ENCODE data around the gene NRTN. TPM values are rescaled to one million over a fixed set of nuclear protein-coding genes. Genes with fewer than 3 reads are reported as not detected.
"Not testable (repeated sequence)": the region's sequence is repeated elsewhere in the genome, so short reads cannot be mapped to it uniquely, and the experiment has no call there.

The NRTN gene
- total RNA-seq, 5 donors from 2014 or later (not counting 1 experiment from before 2014, with no cell fraction given): 0.59 to 2.0 (median 1.6) TPM; not detected in 2

- Mint-ChIP-seq H3K27ac (no peak overlapping the region), H3K4me3 (no peak overlapping the region), H3K9me3 (no peaks in the 10 kb centered on the region), H3K27me3 (peaks cover 0 to 7% of the 10 kb centered on the region in 2 donors), H3K4me1 (peaks cover 0 to 3% (median 0%) of the 10 kb centered on the region in 3 donors), H3K36me3 (no peaks in the 10 kb centered on the region)
- ChIA-PET CTCF (no interaction called here), POLR2A (no interaction called here)
- ATAC-seq (replicated peaks in 1 of 4): no peak
- Histone ChIP-seq H3K4me3 (ENCODE audit: control insufficient read depth in 1 of 2, extremely low read depth in 1 of 2, low read length in 1 of 2) (no peak overlapping the region), H3K4me1 (ENCODE audit: control insufficient read depth in 1 of 2, extremely low read depth in 1 of 2, insufficient read depth in 2 of 2, low read length in 2 of 2) (no peaks in the 10 kb centered on the region), H3K27ac (ENCODE audit: low read length) (no peak overlapping the region), H3K9me3 (no peaks in the 10 kb centered on the region), H3K36me3 (ENCODE audit: control insufficient read depth in 2 of 2, extremely low read depth in 1 of 2, insufficient read depth in 1 of 2, low read length in 1 of 2) (no peaks in the 10 kb centered on the region), H3K27me3 (replicated peaks in 1 of 2; ENCODE audit: control insufficient read depth in 2 of 2, extremely low read depth in 1 of 2, insufficient read depth in 2 of 2, low read length in 1 of 2) (peaks cover 0 to 9% of the 10 kb centered on the region in 2 experiments)
- 81% methylated on average over 3 of the region's 6 CpGs for WGBS (ENCODE audit: insufficient coverage)
- DNase-seq: no peak
Observed at GRCh38 chr19:5850189-5850588, 45.3 kb downstream of the NRTN start.

- Mint-ChIP-seq H3K36me3 (no peaks in the 10 kb centered on the region), H3K9me3 (no peaks in the 10 kb centered on the region), H3K4me3 (no peak overlapping the region), H3K27me3 (peaks cover 0 to 7% of the 10 kb centered on the region in 2 donors), H3K27ac (no peak overlapping the region), H3K4me1 (peaks cover 0 to 3% (median 0%) of the 10 kb centered on the region in 3 donors)
- ATAC-seq (replicated peaks in 1 of 4) (no peak), DNase-seq (no peak)
- Histone ChIP-seq H3K9me3 (no peaks in the 10 kb centered on the region), H3K27ac (ENCODE audit: low read length) (no peak overlapping the region), H3K27me3 (replicated peaks in 1 of 2; ENCODE audit: control insufficient read depth in 2 of 2, extremely low read depth in 1 of 2, insufficient read depth in 2 of 2, low read length in 1 of 2) (peaks cover 0 to 9% of the 10 kb centered on the region in 2 experiments), H3K36me3 (ENCODE audit: control insufficient read depth in 2 of 2, extremely low read depth in 1 of 2, insufficient read depth in 1 of 2, low read length in 1 of 2) (no peaks in the 10 kb centered on the region), H3K4me1 (ENCODE audit: control insufficient read depth in 1 of 2, extremely low read depth in 1 of 2, insufficient read depth in 2 of 2, low read length in 2 of 2) (no peaks in the 10 kb centered on the region), H3K4me3 (ENCODE audit: control insufficient read depth in 1 of 2, extremely low read depth in 1 of 2, low read length in 1 of 2) (no peak overlapping the region)
- ChIA-PET CTCF (interaction anchor here in 1 of 2 donors (0.5 kb wide), 1 partner anchor 10 kb away, joined by 3 read pairs; no protein-coding TSS in a partner anchor), POLR2A (no interaction called here)
- 73% methylated on average over 2 of the region's 5 CpGs for WGBS (ENCODE audit: insufficient coverage)
Observed at GRCh38 chr19:5850743-5851293, 46.0 kb downstream of the NRTN start.

- ChIA-PET CTCF (interaction anchor here in 1 of 2 donors (0.5 kb wide), 1 partner anchor 11 kb away, joined by 3 read pairs; no protein-coding TSS in a partner anchor), POLR2A (no interaction called here)
- Mint-ChIP-seq H3K9me3 (no peaks in the 10 kb centered on the region), H3K27me3 (peaks cover 0 to 7% of the 10 kb centered on the region in 2 donors), H3K4me3 (no peak within 1 kb of the TSS), H3K27ac (no peak within 1 kb of the TSS), H3K36me3 (no peaks in the 10 kb centered on the region), H3K4me1 (peaks cover 0 to 3% (median 0%) of the 10 kb centered on the region in 3 donors)
- WGBS (ENCODE audit: insufficient coverage): 72% methylated on average over 10 of the region's 10 CpGs
- no peak for ATAC-seq (replicated peaks in 1 of 4)
- Histone ChIP-seq H3K4me1 (ENCODE audit: control insufficient read depth in 1 of 2, extremely low read depth in 1 of 2, insufficient read depth in 2 of 2, low read length in 2 of 2) (no peaks in the 10 kb centered on the region), H3K9me3 (no peaks in the 10 kb centered on the region), H3K4me3 (ENCODE audit: control insufficient read depth in 1 of 2, extremely low read depth in 1 of 2, low read length in 1 of 2) (no peak within 1 kb of the TSS), H3K36me3 (ENCODE audit: control insufficient read depth in 2 of 2, extremely low read depth in 1 of 2, insufficient read depth in 1 of 2, low read length in 1 of 2) (no peaks in the 10 kb centered on the region), H3K27ac (ENCODE audit: low read length) (no peak within 1 kb of the TSS), H3K27me3 (replicated peaks in 1 of 2; ENCODE audit: control insufficient read depth in 2 of 2, extremely low read depth in 1 of 2, insufficient read depth in 2 of 2, low read length in 1 of 2) (peaks cover 0 to 9% of the 10 kb centered on the region in 2 experiments)
- no peak for DNase-seq
Observed at GRCh38 chr19:5851302-5851701, 46.4 kb downstream of the NRTN start, which contains the start of gene FUT3. Gene FUT3, minus strand, starts transcription at chr19:5851449.

- H3K27me3 ChIP-seq (replicated peaks in 1 of 2; ENCODE audit: control insufficient read depth in 2 of 2, extremely low read depth in 1 of 2, insufficient read depth in 2 of 2, low read length in 1 of 2); ATAC-seq (replicated peaks in 1 of 4); H3K9me3 Mint-ChIP-seq; H3K27ac ChIP-seq (ENCODE audit: low read length); H3K27me3 Mint-ChIP-seq; H3K27ac Mint-ChIP-seq; H3K4me1 Mint-ChIP-seq; H3K4me1 ChIP-seq (ENCODE audit: control insufficient read depth in 1 of 2, extremely low read depth in 1 of 2, insufficient read depth in 2 of 2, low read length in 2 of 2); CTCF ChIA-PET; DNase-seq; H3K9me3 ChIP-seq; H3K4me3 Mint-ChIP-seq; H3K4me3 ChIP-seq (ENCODE audit: control insufficient read depth in 1 of 2, extremely low read depth in 1 of 2, low read length in 1 of 2); H3K36me3 ChIP-seq (ENCODE audit: control insufficient read depth in 2 of 2, extremely low read depth in 1 of 2, insufficient read depth in 1 of 2, low read length in 1 of 2); H3K36me3 Mint-ChIP-seq: not testable (repeated sequence)
- POLR2A ChIA-PET: interaction anchor here in 1 of 2 donors (0.6 kb wide), 1 partner anchor 847 kb away, joined by 8 read pairs; no protein-coding TSS in a partner anchor
- 70% methylated on average over 9 of the region's 10 CpGs for WGBS (ENCODE audit: insufficient coverage)
Observed at GRCh38 chr19:5854121-5854520, 49.3 kb downstream of the NRTN start.

- DNase-seq; H3K27ac ChIP-seq (ENCODE audit: low read length); H3K27ac Mint-ChIP-seq; H3K9me3 Mint-ChIP-seq; H3K4me1 Mint-ChIP-seq; H3K4me3 ChIP-seq (ENCODE audit: control insufficient read depth in 1 of 2, extremely low read depth in 1 of 2, low read length in 1 of 2); H3K4me1 ChIP-seq (ENCODE audit: control insufficient read depth in 1 of 2, extremely low read depth in 1 of 2, insufficient read depth in 2 of 2, low read length in 2 of 2); ATAC-seq (replicated peaks in 1 of 4); H3K9me3 ChIP-seq; H3K36me3 ChIP-seq (ENCODE audit: control insufficient read depth in 2 of 2, extremely low read depth in 1 of 2, insufficient read depth in 1 of 2, low read length in 1 of 2); H3K4me3 Mint-ChIP-seq; H3K27me3 ChIP-seq (replicated peaks in 1 of 2; ENCODE audit: control insufficient read depth in 2 of 2, extremely low read depth in 1 of 2, insufficient read depth in 2 of 2, low read length in 1 of 2); CTCF ChIA-PET; H3K27me3 Mint-ChIP-seq; POLR2A ChIA-PET; H3K36me3 Mint-ChIP-seq: not testable (repeated sequence)
- 85% methylated on average over 9 of the region's 9 CpGs for WGBS (ENCODE audit: insufficient coverage)
Observed at GRCh38 chr19:5855151-5855550, 50.3 kb downstream of the NRTN start.

GRCh38 chr19:5857203-5858081 lies 52.6 kb downstream of the NRTN start:
- H3K4me3 Mint-ChIP-seq: no peak overlapping the region
- no peaks in the 10 kb centered on the region for H3K4me1 ChIP-seq (ENCODE audit: control insufficient read depth in 1 of 2, extremely low read depth in 1 of 2, insufficient read depth in 2 of 2, low read length in 2 of 2)
- no peaks in the 10 kb centered on the region for H3K36me3 ChIP-seq (ENCODE audit: control insufficient read depth in 2 of 2, extremely low read depth in 1 of 2, insufficient read depth in 1 of 2, low read length in 1 of 2)
- POLR2A ChIA-PET: no interaction called here
- no peak for ATAC-seq (replicated peaks in 1 of 4)
- CTCF ChIA-PET: interaction anchor here in 1 of 2 donors (0.6 kb wide), 1 partner anchor 321 kb away, joined by 12 read pairs; no protein-coding TSS in a partner anchor
- H3K27me3 ChIP-seq (replicated peaks in 1 of 2; ENCODE audit: control insufficient read depth in 2 of 2, extremely low read depth in 1 of 2, insufficient read depth in 2 of 2, low read length in 1 of 2): peaks cover 0 to 5% of the 10 kb centered on the region in 2 experiments
- no peaks in the 10 kb centered on the region for H3K36me3 Mint-ChIP-seq
- H3K27ac ChIP-seq (ENCODE audit: low read length): no peak overlapping the region
- H3K27ac Mint-ChIP-seq: no peak overlapping the region
- no peaks in the 10 kb centered on the region for H3K4me1 Mint-ChIP-seq
- DNase-seq: no peak
- WGBS (ENCODE audit: insufficient coverage): 84% methylated on average over 16 of the region's 18 CpGs
- H3K9me3 ChIP-seq: no peaks in the 10 kb centered on the region
- no peak overlapping the region for H3K4me3 ChIP-seq (ENCODE audit: control insufficient read depth in 1 of 2, extremely low read depth in 1 of 2, low read length in 1 of 2)
- no peaks in the 10 kb centered on the region for H3K9me3 Mint-ChIP-seq
- H3K27me3 Mint-ChIP-seq: peaks cover 0 to 11% of the 10 kb centered on the region in 2 donors
